LoVo (cell line): Measurements from ENCODE around the gene DCAF5.
"Not testable (repeated sequence)": the region's sequence is repeated elsewhere in the genome, so short reads cannot be mapped to it uniquely, and the experiment has no call there.

Experiments
- DNase-seq: peaks from one replicate; pipeline ENCODE4 v3.0.0-alpha.2; 2016; ENCODE audit warnings: low spot score

The DCAF5 gene

GRCh38 chr14:69096781-69097475 lies 56.0 kb downstream of the DCAF5 start:
- DNase-seq, result no peak

- DNase-seq, result no peak
Observed at GRCh38 chr14:69096246-69096645, 56.7 kb downstream of the DCAF5 start.

- no peak for DNase-seq
Observed at GRCh38 chr14:69094481-69094880, 58.4 kb downstream of the DCAF5 start.

GRCh38 chr14:69093631-69094421 lies 59.1 kb downstream of the DCAF5 start:
- DNase-seq, result no peak

- DNase-seq, result no peak
Observed at GRCh38 chr14:69092840-69093422, 60.0 kb downstream of the DCAF5 start.

- DNase-seq, result no peak
Observed at GRCh38 chr14:69091695-69092094, 61.2 kb downstream of the DCAF5 start.

GRCh38 chr14:69091006-69091405 lies 61.9 kb downstream of the DCAF5 start:
- DNase-seq, result no peak

- DNase-seq, result peak; percentile 41
Observed at GRCh38 chr14:69090187-69090789, 62.6 kb downstream of the DCAF5 start.

GRCh38 chr14:69089046-69089445 lies 63.9 kb downstream of the DCAF5 start:
- no peak for DNase-seq

- no peak for DNase-seq
Observed at GRCh38 chr14:69088586-69088985, 64.3 kb downstream of the DCAF5 start.

- DNase-seq, result no peak
Observed at GRCh38 chr14:69087061-69087461, 65.9 kb downstream of the DCAF5 start.

- DNase-seq, result no peak
Observed at GRCh38 chr14:69086537-69086936, 66.4 kb downstream of the DCAF5 start.

- DNase-seq, result no peak
Observed at GRCh38 chr14:69084023-69084422, 68.9 kb downstream of the DCAF5 start.

GRCh38 chr14:69083181-69083580 lies 69.7 kb downstream of the DCAF5 start:
- DNase-seq, result no peak

- no peak for DNase-seq
Observed at GRCh38 chr14:69081271-69081670, 71.6 kb downstream of the DCAF5 start.

GRCh38 chr14:69079747-69080146 lies 73.2 kb downstream of the DCAF5 start:
- DNase-seq, result no peak

GRCh38 chr14:69079188-69079742 lies 73.7 kb downstream of the DCAF5 start:
- no peak for DNase-seq

GRCh38 chr14:69077841-69078240 lies 75.1 kb downstream of the DCAF5 start:
- DNase-seq, result no peak

- not testable (repeated sequence) for DNase-seq
Observed at GRCh38 chr14:69077185-69077584, 75.7 kb downstream of the DCAF5 start.

- no peak for DNase-seq
Observed at GRCh38 chr14:69076341-69076740, 76.6 kb downstream of the DCAF5 start.

GRCh38 chr14:69073915-69074314 lies 79.0 kb downstream of the DCAF5 start:
- no peak for DNase-seq

GRCh38 chr14:69073429-69073828 lies 79.5 kb downstream of the DCAF5 start:
- DNase-seq, result no peak
